ENCODE results near the gene TMPRSS13.

The TMPRSS13 gene

GRCh38 chr11:117950993-117951961 lies 22.1 kb upstream of the TMPRSS13 start:
- in situ Hi-C loops (cut with HindIII; ENCODE audit: low sequenced_read_pairs): no loop called here

DNA sequence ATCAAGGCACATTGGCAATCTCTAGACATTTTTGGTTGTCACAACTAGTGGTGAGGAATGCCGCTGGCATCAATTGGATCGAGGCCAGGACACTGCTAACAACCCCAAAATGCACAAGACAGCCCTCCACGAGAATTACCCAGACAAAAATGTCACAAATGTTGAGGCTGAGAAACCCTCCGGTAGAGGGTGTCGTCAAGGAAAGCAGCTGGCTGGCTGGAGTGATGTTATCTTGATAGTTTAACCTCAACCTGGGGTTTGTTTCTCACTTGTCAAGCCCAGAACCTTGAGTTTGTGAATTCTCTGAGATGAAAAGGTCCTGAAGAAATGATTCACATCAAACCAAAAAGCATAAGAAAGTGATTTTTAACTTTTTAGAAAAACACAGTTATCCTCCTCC lies 21.1 kb upstream of the TMPRSS13 start:
- in situ Hi-C loops (cut with HindIII; ENCODE audit: low sequenced_read_pairs): no loop called here

DNA sequence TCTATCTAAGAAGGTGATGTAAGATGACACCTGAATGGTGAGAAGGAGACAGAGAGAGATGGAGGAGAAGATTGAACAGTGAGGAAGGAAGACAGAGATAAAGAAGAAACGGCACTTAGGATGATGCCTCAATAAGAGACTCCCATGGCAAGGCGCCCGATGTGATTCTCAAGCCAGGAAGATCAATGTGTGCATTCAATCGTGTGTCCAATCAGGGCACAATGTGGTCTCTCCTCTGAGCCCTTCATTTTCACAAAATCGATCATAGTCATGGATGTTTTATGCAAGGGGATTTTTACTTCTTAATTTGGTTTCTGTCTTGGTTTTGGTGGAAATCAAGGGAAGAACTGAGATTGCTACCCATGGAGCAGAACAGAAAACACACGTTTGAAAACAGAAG lies 19.9 kb upstream of the TMPRSS13 start:
- in situ Hi-C loops (cut with HindIII; ENCODE audit: low sequenced_read_pairs): loop anchor here (5.0 kb wide), 2 partner anchors 87 to 142 kb away; no protein-coding TSS in a partner anchor

DNA sequence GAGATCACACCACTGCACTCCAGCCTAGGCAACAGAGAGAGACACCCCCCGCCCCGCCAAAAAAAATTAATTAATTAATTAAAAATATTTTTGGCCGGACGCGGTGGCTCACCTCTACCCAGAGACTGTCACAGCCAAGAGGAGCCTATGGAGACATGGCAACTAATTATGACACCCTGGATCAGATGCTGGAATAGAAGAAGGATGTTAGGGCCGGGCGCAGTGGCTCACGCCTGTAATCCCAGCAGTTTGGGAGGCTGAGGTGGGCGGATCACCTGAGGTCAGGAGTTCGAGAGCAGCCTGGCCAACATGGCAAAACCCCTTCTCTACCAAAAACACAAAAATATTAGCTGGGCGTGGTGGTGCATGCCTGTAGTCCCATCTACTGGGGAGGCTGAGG lies 19.3 kb upstream of the TMPRSS13 start:
- in situ Hi-C loops (cut with HindIII; ENCODE audit: low sequenced_read_pairs): loop anchor here (5.0 kb wide), 2 partner anchors 86 to 141 kb away; no protein-coding TSS in a partner anchor

DNA sequence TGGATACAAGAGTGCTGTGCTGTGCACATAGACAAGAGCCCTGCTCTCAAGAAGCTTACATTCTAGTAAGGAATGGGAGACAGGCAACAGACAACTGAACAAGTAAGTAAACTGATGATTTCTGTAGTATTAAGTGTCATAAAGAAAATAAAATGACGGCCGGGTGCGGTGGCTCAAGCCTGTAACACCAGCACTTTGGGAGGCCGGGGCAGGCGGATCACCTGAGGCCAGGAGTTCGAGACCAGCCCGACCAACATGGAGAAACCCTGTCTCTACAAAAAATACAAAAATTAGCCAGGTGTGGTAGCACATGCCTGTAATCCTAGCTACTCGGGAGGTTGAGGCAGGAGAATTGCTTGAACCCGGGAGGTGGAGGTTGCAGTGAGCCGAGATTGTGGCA lies 18.5 kb upstream of the TMPRSS13 start:
- in situ Hi-C loops (cut with HindIII; ENCODE audit: low sequenced_read_pairs): loop anchor here (5.0 kb wide), 2 partner anchors 85 to 140 kb away; no protein-coding TSS in a partner anchor

DNA sequence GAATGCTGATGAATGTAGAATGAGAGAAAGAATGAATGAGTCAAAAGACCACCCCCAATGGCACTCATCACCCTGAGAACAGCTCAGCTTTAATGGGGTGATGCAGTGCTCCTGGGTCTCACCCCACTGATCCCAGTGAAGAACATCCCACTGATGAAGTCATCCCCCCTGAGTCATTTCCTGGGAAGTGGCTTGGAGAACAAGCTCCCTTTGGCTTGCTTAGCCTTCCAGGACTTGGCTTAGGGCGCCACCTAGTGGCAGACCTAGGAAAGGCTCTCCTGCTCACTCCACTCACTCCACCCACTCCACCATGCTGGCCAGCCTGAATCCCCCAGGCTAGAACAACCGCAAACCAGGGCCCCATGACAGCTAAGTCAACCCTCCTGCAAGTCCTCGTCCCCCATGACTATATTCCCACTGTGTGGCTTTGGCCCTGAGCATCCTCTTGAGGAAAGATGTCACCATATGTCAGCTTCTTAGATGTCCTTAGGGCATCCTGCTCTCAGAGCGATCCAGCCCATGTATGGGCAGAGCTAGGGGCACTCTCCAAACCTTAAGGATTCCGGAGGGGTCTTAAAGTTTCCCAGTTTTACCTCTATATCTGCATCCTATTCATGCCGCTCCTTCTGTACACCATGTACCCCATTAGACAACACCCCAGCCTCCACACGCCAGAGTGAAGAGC lies 17.8 kb upstream of the TMPRSS13 start:
- in situ Hi-C loops (cut with HindIII; ENCODE audit: low sequenced_read_pairs): loop anchor here (5.0 kb wide), 2 partner anchors 85 to 140 kb away; no protein-coding TSS in a partner anchor

DNA sequence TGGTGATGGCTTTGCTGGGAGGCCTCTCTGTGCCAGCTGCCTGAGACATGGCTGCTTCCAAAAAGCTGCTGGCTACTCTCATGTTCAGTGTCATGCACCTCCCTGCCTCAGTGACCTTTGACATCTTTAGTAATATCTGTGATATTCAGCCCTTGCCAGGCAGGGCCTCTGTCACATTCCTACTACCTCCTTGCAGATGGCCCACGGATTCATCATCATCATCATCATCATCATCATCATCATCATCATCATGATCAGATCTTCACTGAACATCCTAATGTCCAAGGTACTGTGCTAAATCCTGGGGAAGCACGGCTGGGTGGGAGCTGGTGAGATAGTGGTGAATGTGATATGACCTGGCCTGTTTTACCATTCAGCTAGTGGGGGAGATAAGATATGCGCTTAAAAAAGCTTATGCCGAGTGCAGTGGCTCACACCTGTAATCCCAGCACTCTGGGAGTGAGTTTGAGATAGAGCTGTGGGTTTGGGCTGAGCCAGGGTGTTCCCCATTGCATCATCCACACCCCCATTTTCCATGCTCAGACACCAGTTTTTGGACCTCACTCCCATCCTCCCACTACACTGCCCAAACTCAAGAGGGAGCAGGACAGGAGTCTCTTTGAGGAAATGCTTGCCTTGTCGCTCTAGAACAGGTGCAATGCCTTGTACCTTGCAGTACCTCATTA lies 17.1 kb upstream of the TMPRSS13 start:
- in situ Hi-C loops (cut with HindIII; ENCODE audit: low sequenced_read_pairs): loop anchor here (5.0 kb wide), 2 partner anchors 84 to 139 kb away; no protein-coding TSS in a partner anchor

- in situ Hi-C loops (cut with HindIII; ENCODE audit: low sequenced_read_pairs): loop anchor here (5.0 kb wide), 2 partner anchors 83 to 138 kb away; no protein-coding TSS in a partner anchor
Measured at GRCh38 chr11:117945047-117945810, 16.0 kb upstream of the TMPRSS13 start.

DNA sequence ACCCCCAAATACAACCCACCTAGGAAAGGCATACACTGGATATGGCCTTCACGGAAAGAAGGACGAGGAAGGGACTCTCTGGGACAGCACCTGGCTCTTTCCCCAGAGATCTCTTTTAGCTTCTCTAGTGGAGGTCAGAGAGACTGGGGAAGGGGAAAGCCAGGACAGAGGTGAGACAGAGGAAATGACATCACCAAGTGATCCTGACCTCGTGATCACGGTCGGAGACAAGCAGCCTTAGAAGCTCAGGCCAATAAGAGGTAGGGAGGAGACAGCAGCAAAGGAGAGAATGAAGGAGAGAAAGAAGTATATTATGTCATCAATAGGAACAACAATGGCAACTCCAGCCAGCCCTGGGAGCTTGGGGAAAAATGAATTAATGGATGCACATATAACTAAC lies 15.4 kb upstream of the TMPRSS13 start:
- in situ Hi-C loops (cut with HindIII; ENCODE audit: low sequenced_read_pairs): no loop called here

- in situ Hi-C loops (cut with HindIII; ENCODE audit: low sequenced_read_pairs): no loop called here
Measured at GRCh38 chr11:117941976-117942654, 12.9 kb upstream of the TMPRSS13 start.

- in situ Hi-C loops (cut with HindIII; ENCODE audit: low sequenced_read_pairs): no loop called here
Measured at GRCh38 chr11:117941163-117941707, 12.0 kb upstream of the TMPRSS13 start.

DNA sequence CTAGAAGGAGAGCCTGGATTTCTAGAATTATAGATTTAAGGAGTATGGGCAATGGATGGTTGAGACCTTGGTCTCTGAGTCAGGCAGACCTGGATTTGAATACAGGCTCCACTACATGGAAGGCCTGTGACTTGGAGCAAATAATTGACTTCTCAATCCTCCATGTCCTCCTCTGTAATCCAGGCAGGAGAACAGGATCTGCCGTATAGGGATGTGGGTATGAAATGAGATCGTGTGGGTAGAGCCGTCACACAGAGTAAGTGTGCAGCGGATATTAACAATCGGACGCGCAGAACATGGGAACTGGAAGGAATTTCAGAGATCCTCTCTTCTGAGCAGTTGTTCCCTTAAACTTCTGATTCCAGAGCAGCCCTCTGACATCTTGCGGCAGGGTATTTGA lies 11.5 kb upstream of the TMPRSS13 start:
- in situ Hi-C loops (cut with HindIII; ENCODE audit: low sequenced_read_pairs): no loop called here

DNA sequence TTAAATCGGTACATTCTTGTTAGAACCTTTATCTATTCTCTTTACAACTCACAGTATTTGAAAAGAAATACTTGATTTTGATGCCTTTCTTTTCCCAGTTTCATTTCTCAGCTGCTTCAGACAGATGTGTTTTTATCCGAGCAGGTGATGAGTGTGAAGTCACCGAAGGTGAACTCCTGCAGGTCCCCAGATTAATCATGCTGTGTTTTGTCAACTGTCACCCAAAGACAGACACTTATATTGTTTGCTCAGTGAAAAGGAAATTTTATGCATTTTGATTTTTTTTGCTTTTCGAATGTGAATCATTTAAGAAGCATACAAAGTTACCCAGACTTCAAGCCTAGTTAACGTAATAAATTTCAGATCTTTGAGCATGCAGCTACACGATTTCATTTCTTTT lies 7.8 kb upstream of the TMPRSS13 start:
- in situ Hi-C loops (cut with HindIII; ENCODE audit: low sequenced_read_pairs): no loop called here

GRCh38 chr11:117934526-117935307 lies 5.5 kb upstream of the TMPRSS13 start:
- in situ Hi-C loops (cut with HindIII; ENCODE audit: low sequenced_read_pairs): no loop called here

DNA sequence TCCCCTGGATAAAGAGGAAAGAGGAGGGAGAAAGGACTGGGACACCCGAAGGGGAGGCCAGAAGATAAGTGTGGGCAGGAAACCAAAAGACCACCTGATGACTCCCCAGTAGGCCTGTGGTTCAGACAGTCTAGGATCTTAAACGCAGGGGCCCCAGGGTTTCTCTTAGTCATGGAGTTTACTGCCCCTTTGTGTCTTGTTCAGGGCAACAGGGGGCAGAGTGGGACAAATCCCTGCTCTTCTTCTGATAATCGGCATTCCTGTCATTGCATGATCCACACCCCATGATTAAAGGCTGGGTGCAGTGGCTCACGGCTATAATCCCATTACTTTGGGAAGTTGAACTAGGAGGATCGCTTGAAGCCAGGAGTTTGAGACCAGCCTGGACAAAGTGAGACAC lies 4.7 kb upstream of the TMPRSS13 start:
- in situ Hi-C loops (cut with HindIII; ENCODE audit: low sequenced_read_pairs): no loop called here

GRCh38 chr11:117933475-117933874 lies 4.3 kb upstream of the TMPRSS13 start:
- in situ Hi-C loops (cut with HindIII; ENCODE audit: low sequenced_read_pairs): no loop called here

DNA sequence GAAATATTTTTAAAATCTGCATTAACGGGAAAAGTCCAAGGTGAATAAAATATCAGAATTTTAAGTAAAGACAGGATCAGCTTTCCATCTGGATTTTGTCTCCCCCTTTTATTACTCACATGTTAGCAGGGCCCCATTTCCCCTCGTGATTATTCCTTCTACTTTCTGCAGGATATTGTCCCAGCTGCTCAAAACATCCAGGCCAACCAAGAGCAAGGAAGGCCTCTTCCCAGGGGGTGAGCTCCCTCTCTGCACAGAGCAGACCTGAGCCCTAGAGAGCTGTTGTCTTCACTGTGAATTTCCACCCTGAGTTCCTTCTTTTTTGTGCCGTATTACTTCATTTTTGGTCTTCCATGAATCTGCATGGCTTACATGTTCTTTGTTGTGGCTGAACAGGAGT lies 3.7 kb upstream of the TMPRSS13 start:
- in situ Hi-C loops (cut with HindIII; ENCODE audit: low sequenced_read_pairs): no loop called here

- in situ Hi-C loops (cut with HindIII; ENCODE audit: low sequenced_read_pairs): no loop called here
Measured at GRCh38 chr11:117932426-117932825, 3.2 kb upstream of the TMPRSS13 start.

DNA sequence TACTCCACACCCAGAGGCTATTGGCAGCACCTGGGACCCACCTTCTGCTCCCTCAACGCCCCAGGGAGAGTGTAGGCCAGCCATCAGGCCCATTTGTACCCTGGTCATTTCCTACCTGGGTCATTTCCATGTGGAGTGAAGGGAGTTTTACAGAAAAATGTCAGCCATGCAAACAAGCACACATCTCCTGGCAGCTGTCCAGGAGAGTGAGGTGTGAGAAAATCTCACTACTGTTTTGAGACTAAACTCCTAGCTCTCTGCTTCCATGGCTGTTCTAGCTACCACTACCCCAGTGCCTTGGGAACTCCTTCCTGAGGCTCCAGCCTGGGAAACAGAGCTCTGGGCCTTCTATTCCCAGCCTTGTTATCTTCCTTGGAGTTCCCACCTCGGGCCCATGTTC lies 2.8 kb upstream of the TMPRSS13 start:
- in situ Hi-C loops (cut with HindIII; ENCODE audit: low sequenced_read_pairs): no loop called here

All from endothelial cell of hepatic sinusoid (primary cell).